ENCODE data around the gene ICOSLG.
"Not testable (repeated sequence)": the region's sequence is repeated elsewhere in the genome, so short reads cannot be mapped to it uniquely, and the experiment has no call there.

ICOSLG gene

GRCh38 chr21:44196212-44197155 is 44.3 kb downstream of the ICOSLG start:
- TF ChIP-seq POLR2A (IDR thresholded peaks at IDR 0.05; ENCODE audit: low read depth, low read length) = peak; percentile 25; the same call in 1 of the 2 replicates
- not testable (repeated sequence) for DNase-seq (ENCODE audit: insufficient read length)
- peak; percentile 99 for FAIRE-seq

- DNase-seq (ENCODE audit: insufficient read length); FAIRE-seq: not testable (repeated sequence)
Measured at GRCh38 chr21:44194888-44195287, 45.9 kb downstream of the ICOSLG start.

- not testable (repeated sequence) for DNase-seq (ENCODE audit: insufficient read length); FAIRE-seq
Measured at GRCh38 chr21:44194451-44194850, 46.3 kb downstream of the ICOSLG start.

- DNase-seq (ENCODE audit: insufficient read length); FAIRE-seq: not testable (repeated sequence)
Measured at GRCh38 chr21:44193108-44193507, 47.6 kb downstream of the ICOSLG start.

GRCh38 chr21:44190349-44191271 is 50.1 kb downstream of the ICOSLG start:
- FAIRE-seq; DNase-seq (ENCODE audit: insufficient read length): not testable (repeated sequence)

GRCh38 chr21:44184862-44185261 is 55.9 kb downstream of the ICOSLG start:
- peak; percentile 77 for FAIRE-seq
- DNase-seq (ENCODE audit: insufficient read length) = not testable (repeated sequence)

- not testable (repeated sequence) for DNase-seq (ENCODE audit: insufficient read length); FAIRE-seq
Measured at GRCh38 chr21:44182202-44182601, 58.5 kb downstream of the ICOSLG start.

GRCh38 chr21:44181506-44181905 is 59.2 kb downstream of the ICOSLG start:
- DNase-seq (ENCODE audit: insufficient read length); FAIRE-seq: not testable (repeated sequence)

GRCh38 chr21:44176127-44176526 is 64.6 kb downstream of the ICOSLG start:
- FAIRE-seq; DNase-seq (ENCODE audit: insufficient read length): not testable (repeated sequence)

- peak; percentile 97 for FAIRE-seq
Measured at GRCh38 chr21:44175189-44175588, 65.6 kb downstream of the ICOSLG start.

More at GRCh38 chr21:44175189-44175588, 65.6 kb downstream of the ICOSLG start:
- not testable (repeated sequence) for DNase-seq (ENCODE audit: insufficient read length)

All from GM12892 (cell line).